SW 1271 (cell line): Measurements from ENCODE around the gene CAMK2B.
A peak's percentile ranks its signal among the peaks of the same experiment; 100 is the strongest.

ENCODE experiments used
- DNase-seq, 2 experiments: peaks; one replicate each; lab custom pipeline; 2025; lab: John Stamatoyannopoulos, UW

Gene CAMK2B

GRCh38 chr7:44329888-44330287, 4.5 kb upstream of the CAMK2B start:
- no peak for DNase-seq

- DNase-seq = no peak
These were observed 3.7 kb upstream of the CAMK2B start for GRCh38 chr7:44329081-44329480.

GRCh38 chr7:44327981-44328380, 2.6 kb upstream of the CAMK2B start:
- DNase-seq = no peak

- DNase-seq = no peak
These were observed 1.1 kb upstream of the CAMK2B start for GRCh38 chr7:44326261-44327125.

- peak in 1 of 2 experiments; percentile 18 for DNase-seq
These were observed 432 bp upstream of the CAMK2B start for GRCh38 chr7:44325811-44326241.

- DNase-seq = no peak
These were observed 753 bp downstream of the CAMK2B start for GRCh38 chr7:44324481-44325200.

- DNase-seq = no peak
These were observed 1.3 kb downstream of the CAMK2B start for GRCh38 chr7:44324204-44324480.

- no peak for DNase-seq
These were observed 1.8 kb downstream of the CAMK2B start for GRCh38 chr7:44323381-44324203.

GRCh38 chr7:44322631-44323363, 2.6 kb downstream of the CAMK2B start:
- no peak for DNase-seq

- DNase-seq = no peak
These were observed 3.6 kb downstream of the CAMK2B start for GRCh38 chr7:44321796-44322195.

GRCh38 chr7:44320794-44321371, 4.5 kb downstream of the CAMK2B start:
- no peak for DNase-seq

GRCh38 chr7:44320141-44320540, 5.3 kb downstream of the CAMK2B start:
- no peak for DNase-seq

GRCh38 chr7:44318332-44318731, 7.1 kb downstream of the CAMK2B start:
- DNase-seq = no peak

- no peak for DNase-seq
These were observed 10.0 kb downstream of the CAMK2B start for GRCh38 chr7:44315301-44315903.

- DNase-seq = no peak
These were observed 11.8 kb downstream of the CAMK2B start for GRCh38 chr7:44313621-44314031.

- DNase-seq = no peak
These were observed 12.4 kb downstream of the CAMK2B start for GRCh38 chr7:44313016-44313415.

- no peak for DNase-seq
These were observed 13.6 kb downstream of the CAMK2B start for GRCh38 chr7:44311561-44312495.

- DNase-seq = no peak
These were observed 15.1 kb downstream of the CAMK2B start for GRCh38 chr7:44310221-44310848.

- DNase-seq = no peak
These were observed 15.9 kb downstream of the CAMK2B start for GRCh38 chr7:44309271-44310091.
